ENCODE results near the gene STPG3. TPM values are rescaled to one million over a fixed set of nuclear protein-coding genes. Genes with fewer than 3 reads are reported as not detected.

STPG3 gene
- total and polyA plus RNA-seq, 2 of the 13 experiments (the other 11 are each of a cell fraction or from before 2014, with no cell fraction given), result not detected

- 0 out of 2 replicates have a peak, but pooled peaks have one; percentile 45 for TF ChIP-seq SNAPC2 (CRISPR knock-in tag; IDR thresholded peaks at IDR 0.05)
- TF ChIP-seq ZNF770 (CRISPR knock-in tag; IDR thresholded peaks at IDR 0.05), result peak; percentile 74
- TF ChIP-seq FOXA3 (CRISPR knock-in tag; IDR thresholded peaks at IDR 0.05), result 0 out of 2 replicates have a peak, but pooled peaks have one; percentile 3
- TF ChIP-seq TMF1 (CRISPR knock-in tag; IDR thresholded peaks at IDR 0.05; ENCODE audit: low read depth), result 0 out of 2 replicates have a peak, but pooled peaks have one; percentile 41
- peak; percentile 39; the same call in 1 of the 2 replicates for TF ChIP-seq TFE3 (CRISPR knock-in tag; IDR thresholded peaks at IDR 0.05)
- no peak for TF ChIP-seq MBNL3 (CRISPR knock-in tag; conservative IDR thresholded peaks at IDR 0.05)
- no peak for TF ChIP-seq MXD3 (CRISPR knock-in tag; IDR thresholded peaks at IDR 0.05)
- 0 out of 2 replicates have a peak, but pooled peaks have one; percentile 29 for TF ChIP-seq ZNF839 (CRISPR knock-in tag; IDR thresholded peaks at IDR 0.05; ENCODE audit: borderline replicate concordance)
- no peak; the same call in 1 of the 2 replicates for TF ChIP-seq NR2F6 (IDR thresholded peaks at IDR 0.05)
- TF ChIP-seq NR2F6 (CRISPR knock-in tag; IDR thresholded peaks at IDR 0.05), result peak; percentile 44; the same call in 1 of the 2 replicates
- peak; percentile 50; the same call in 1 of the 2 replicates for TF ChIP-seq HDAC2 (CRISPR knock-in tag; IDR thresholded peaks at IDR 0.05)
- TF ChIP-seq CHD4 (IDR thresholded peaks at IDR 0.05; ENCODE audit: borderline replicate concordance, low read length), result no peak
- no peak for TF ChIP-seq ZNF747 (CRISPR knock-in tag; IDR thresholded peaks at IDR 0.05; ENCODE audit: borderline replicate concordance)
- TF ChIP-seq SETDB1 (CRISPR knock-in tag; IDR thresholded peaks at IDR 0.05; ENCODE audit: borderline replicate concordance), result no peak
- no peak for TF ChIP-seq CCAR2 (optimal IDR thresholded peaks at IDR 0.05; ENCODE audit: low read depth, low read length)
- 0 out of 2 replicates have a peak, but pooled peaks have one; percentile 22 for TF ChIP-seq MTA1 (CRISPR knock-in tag; IDR thresholded peaks at IDR 0.05; ENCODE audit: borderline replicate concordance)
- TF ChIP-seq ZNF614 (CRISPR knock-in tag; IDR thresholded peaks at IDR 0.05; ENCODE audit: borderline replicate concordance), result 0 out of 2 replicates have a peak, but pooled peaks have one; percentile 1
- TF ChIP-seq ZBTB10 (CRISPR knock-in tag; IDR thresholded peaks at IDR 0.05; ENCODE audit: borderline replicate concordance), result no peak
- TF ChIP-seq XRCC5 (optimal IDR thresholded peaks at IDR 0.05; ENCODE audit: low read length), result no peak
- TF ChIP-seq PHF21A (CRISPR knock-in tag; IDR thresholded peaks at IDR 0.05), result peak; percentile 28; the same call in 1 of the 2 replicates
- 0 out of 2 replicates have a peak, but pooled peaks have one; percentile 1 for TF ChIP-seq ZNF34 (CRISPR knock-in tag; IDR thresholded peaks at IDR 0.05; ENCODE audit: borderline replicate concordance)
- 0 out of 2 replicates have a peak, but pooled peaks have one; percentile 2 for TF ChIP-seq ARNT2 (CRISPR knock-in tag; IDR thresholded peaks at IDR 0.05; ENCODE audit: low read depth)
- TF ChIP-seq ZFY (CRISPR knock-in tag; IDR thresholded peaks at IDR 0.05), result no peak
- 0 out of 2 replicates have a peak, but pooled peaks have one; percentile 32 for TF ChIP-seq ZNF558 (CRISPR knock-in tag; IDR thresholded peaks at IDR 0.05; ENCODE audit: borderline replicate concordance)
Observed at GRCh38 chr9:137230705-137231371, 20.2 kb upstream of the STPG3 start, which contains the start of gene SLC34A3 (continued).

Data from HepG2 (cell line).